HG03064 (cell line): Measurements from ENCODE around the gene BTG2.

Experiments used
- ATAC-seq: cut with Tn5 transposase; IDR thresholded peaks from one replicate; pipeline ENCODE4 v1.9.1; 2021; ENCODE audit warnings: low read depth; ENCODE audit not compliant: unreplicated experiment

Gene BTG2

DNA sequence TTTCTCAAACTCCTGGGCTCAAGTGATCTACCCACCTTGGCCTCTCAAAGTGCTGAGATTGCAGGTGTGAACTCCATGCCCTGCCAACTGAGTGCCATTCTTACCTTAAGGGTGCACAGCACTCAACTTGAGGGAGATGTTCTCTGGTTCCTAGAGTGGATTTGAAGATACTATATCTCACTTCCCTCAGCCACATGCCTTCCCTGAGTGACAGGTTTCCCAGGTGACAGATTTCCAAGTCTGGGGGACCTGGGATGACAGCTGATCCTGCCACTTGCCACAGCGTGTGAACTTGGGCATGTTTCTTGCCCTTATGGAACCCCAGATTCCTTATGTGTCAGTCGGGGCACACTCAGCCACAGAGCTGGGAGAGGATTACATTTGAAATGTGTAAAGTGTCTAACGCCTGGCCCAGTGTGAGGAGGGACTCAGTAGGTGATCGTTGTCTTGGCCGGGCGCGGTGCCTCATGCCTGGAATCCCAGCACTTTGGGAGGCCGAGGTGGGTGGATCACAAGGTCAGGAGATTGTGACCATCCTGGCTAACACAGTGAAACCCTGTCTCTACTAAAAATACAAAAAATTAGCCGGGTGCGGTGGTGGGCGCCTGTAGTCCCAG, 29.6 kb upstream of the BTG2 start:
- no peak for ATAC-seq

DNA sequence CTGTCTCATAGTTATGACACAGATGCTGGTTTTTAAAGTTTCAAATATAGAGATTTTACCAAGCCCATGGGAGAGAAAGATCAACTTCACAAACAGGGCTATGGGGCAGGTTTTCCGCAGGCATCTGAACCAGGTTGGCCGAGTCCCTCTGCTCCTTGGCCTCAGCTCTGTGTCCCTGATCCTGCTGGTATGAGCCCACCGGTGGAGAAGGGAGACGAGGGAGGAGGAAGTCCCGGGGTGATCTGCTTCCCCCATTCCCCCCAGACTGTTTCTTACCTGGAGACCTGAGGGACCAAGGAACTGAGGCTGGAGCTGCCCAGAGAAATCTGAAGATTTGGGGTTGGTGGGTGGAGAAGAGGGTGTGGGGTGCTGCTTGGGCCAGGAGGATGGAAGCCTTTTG, 28.9 kb upstream of the BTG2 start:
- ATAC-seq = no peak

- no peak for ATAC-seq
Observed at GRCh38 chr1:203276916-203277545, 28.3 kb upstream of the BTG2 start.

GRCh38 chr1:203278082-203278884, 27.0 kb upstream of the BTG2 start:
- no peak for ATAC-seq

- ATAC-seq = no peak
Observed at GRCh38 chr1:203278885-203279406, 26.4 kb upstream of the BTG2 start.

GRCh38 chr1:203280061-203280460, 25.3 kb upstream of the BTG2 start:
- ATAC-seq = no peak

GRCh38 chr1:203281033-203281432, 24.3 kb upstream of the BTG2 start:
- ATAC-seq = no peak

- ATAC-seq = no peak
Observed at GRCh38 chr1:203281851-203282661, 23.3 kb upstream of the BTG2 start.

DNA sequence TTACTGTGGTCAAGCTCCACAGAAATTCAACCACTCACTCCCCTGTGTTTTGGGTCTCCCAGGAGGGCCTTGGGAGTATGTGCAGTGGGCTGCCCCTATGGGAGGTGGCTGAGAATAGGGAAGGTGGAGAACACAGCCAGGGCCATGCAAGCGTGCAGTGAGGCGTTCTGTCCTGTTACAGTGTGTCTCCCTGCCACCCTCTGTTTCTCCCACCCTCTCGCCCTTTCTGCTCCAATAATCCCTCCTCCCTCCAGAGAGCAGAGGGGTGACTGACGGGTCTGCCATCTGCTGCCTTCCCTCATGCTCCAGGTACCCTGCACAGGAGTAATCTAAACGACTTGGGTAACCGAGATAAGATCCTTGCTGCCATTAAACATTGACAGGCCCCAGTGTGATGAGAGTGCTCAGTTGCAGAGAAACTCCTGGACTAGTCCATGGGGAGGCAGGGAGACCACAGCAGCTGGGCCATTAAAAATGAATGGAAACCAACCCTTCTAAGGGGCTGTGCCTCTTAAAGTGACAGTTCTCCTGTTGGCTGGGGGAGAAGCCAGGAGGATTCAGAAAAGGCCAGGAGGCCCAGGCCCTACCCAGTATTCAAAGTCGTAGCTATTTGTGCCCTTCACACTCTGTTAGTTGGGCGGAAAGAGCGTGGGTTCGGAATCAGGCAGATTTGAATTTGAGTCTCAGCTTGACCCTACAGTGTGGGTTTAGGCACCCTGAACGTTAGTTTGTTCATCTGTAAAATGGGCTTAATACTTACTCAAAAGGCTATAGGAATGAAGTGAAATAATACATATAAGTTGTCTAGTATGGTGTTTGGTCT, 22.4 kb upstream of the BTG2 start:
- ATAC-seq = no peak

DNA sequence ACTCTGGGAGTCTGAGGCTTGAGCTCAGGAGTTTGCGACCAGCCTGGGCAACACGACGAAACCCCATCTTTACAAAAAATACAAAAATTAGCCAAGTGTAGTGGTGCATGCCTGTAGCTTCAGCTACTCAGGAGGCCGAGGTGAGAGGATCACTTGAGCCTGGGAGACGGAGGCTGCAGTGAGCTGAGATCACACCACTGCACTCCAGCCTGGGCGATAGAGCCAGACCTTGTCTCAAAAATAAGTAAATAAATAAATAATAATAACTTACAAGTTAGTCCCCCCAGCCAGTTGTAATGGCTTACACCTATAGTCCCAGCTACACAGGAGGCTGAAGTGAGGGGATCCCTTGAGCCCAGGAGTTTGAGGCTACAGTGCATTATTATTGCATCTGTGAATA, 21.7 kb upstream of the BTG2 start:
- no peak for ATAC-seq

DNA sequence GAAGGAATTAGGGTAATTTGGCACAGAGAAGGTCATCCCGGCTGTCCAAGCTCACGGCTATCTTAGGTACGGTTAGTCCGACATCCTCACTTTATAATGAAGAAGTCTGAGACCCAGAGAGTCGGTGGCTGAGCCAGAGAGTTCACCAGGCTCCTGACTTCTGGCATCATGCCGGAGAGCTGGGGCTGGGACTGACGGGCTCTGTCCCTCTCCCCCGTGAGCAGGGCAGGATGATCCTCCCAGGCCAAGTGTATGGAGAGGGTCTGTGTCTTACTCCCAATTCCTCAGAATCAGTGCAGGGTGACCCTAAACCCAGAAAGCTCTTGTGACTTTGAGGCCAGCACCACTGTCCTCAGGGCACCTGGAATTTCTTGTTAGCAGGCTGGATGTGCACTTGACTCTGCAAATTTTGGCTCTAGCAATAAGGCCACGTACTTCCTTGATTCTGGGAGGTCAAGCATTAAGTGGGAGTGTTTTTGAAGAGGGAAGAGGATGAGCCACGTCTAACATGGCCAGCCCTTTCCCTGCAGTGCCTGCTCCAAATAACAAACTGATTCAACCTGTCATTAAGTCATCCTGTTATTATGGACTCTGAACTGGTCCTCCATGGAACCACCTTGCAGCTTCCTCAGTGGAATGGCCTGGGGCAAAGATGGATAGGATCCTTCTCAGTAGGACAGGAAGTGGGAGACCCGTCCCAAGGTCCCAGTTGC, 20.8 kb upstream of the BTG2 start:
- no peak for ATAC-seq

GRCh38 chr1:203286161-203286984, 18.9 kb upstream of the BTG2 start:
- ATAC-seq = no peak

DNA sequence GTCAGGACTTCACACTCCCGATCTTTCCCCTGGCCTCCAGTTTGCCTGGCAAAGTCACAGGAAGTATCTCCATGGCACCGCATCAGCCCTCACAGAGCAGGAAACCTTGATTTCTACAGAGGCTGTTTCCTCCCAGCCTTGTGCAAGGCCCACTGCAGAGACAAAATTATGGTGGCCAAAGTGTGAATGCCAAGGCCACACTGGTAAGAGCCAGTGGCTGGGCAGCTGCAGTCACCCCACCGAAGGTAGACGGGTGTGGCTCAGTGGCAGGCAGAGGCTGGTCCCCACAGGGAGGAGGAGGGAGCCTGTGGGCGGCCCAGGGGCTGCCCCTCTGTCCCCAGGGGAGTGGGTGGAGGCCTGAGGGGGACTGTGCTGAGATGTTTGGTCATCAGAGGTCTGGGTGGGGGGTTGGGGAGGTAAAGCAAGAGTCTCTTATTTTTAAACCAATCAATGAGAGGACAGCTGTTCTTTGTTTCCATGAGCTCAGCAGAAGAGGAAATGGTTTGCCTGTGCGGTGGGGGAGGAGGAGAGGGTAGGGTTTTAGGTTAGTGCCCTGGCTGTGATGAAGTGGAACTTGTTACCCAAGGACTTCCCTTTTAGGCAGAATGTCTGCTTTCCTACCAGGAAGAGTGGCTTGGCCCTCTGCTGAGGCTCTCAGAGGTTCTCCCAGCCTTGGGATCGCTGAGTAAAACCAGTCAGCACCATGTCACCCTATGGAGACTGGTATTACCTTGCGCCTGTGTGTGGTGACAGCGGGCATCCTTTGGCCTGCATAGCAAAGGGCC, 18.0 kb upstream of the BTG2 start:
- peak; percentile 42 for ATAC-seq

GRCh38 chr1:203287898-203288297, 17.4 kb upstream of the BTG2 start:
- ATAC-seq = no peak

DNA sequence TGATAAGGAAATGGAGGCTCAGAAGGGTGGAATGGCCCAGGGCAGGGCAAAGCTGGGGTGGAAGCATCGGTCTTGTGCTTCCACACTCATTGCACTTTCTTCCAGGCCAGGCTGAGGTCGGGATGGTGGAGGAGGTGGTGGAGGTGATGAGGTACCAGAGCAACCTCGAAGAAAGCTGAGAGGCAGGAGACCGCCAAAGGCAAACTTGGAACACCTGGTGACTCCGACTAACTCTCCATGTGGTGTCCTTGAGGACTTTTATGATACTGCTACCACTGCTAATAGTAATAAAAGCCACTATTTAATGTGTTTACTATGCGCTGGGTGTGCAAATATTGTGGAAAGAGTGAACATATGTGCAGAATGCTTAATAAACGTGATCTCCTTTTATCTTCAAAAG, 16.9 kb upstream of the BTG2 start:
- no peak for ATAC-seq

GRCh38 chr1:203289281-203289981, 15.9 kb upstream of the BTG2 start:
- peak; percentile 46 for ATAC-seq

GRCh38 chr1:203289982-203290260, 15.4 kb upstream of the BTG2 start:
- ATAC-seq = no peak
